H1 (cell line): Measurements from ENCODE around the gene OLA1. TPM values are rescaled to one million over a fixed set of nuclear protein-coding genes. Genes with fewer than 3 reads are reported as not detected.

Experiments
- CTCF ChIA-PET: fragments of 300-600 bp; sonication (Branson Sonifier 250); formaldehyde crosslinking; loops from one replicate; lab custom pipeline; 2021; ENCODE audit not compliant: partially characterized antibody; lab: Charles Lee
- POLR2A ChIA-PET: fragments of 300-600 bp; sonication (Branson Sonifier 250); formaldehyde crosslinking; loops from one replicate; lab custom pipeline; 2021; ENCODE audit warnings: inconsistent platforms; ENCODE audit not compliant: partially characterized antibody; lab: Charles Lee
- DNase-seq, 2 experiments: peaks; one replicate each; pipeline versions ENCODE4 v3.0.0 to v3.0.0-alpha.2; 2010 to 2022; ENCODE audit warnings: low spot score in 2 of 2, low read depth in 1 of 2, mixed read lengths in 1 of 2
- FAIRE-seq: peaks from 2 replicates; lab custom pipeline; 2011; peaks lifted over from hg19 to GRCh38; lab: Jason Lieb, UNC
- H2AFZ ChIP-seq: 2 replicates; pipeline ENCODE4 v1.8.1; 2012; ENCODE audit warnings: low read length, inconsistent platforms
- H2AK5ac ChIP-seq: 2 replicates; pipeline ENCODE4 v1.6.1; 2013; ENCODE audit warnings: low read depth, low read length
- H2BK120ac ChIP-seq: replicated peaks from 2 replicates; pipeline ENCODE3; 2013; ENCODE audit warnings: low read depth, low read length, inconsistent platforms
- H2BK12ac ChIP-seq: 2 replicates; pipeline ENCODE4 v1.6.1; 2013; ENCODE audit warnings: low read depth, low read length
- H2BK15ac ChIP-seq: 2 replicates; pipeline ENCODE4 v1.6.1; 2013; ENCODE audit warnings: low read length
- H2BK20ac ChIP-seq: 2 replicates; pipeline ENCODE4 v1.6.1; 2013; ENCODE audit warnings: low read length
- H2BK5ac ChIP-seq: 2 replicates; pipeline ENCODE4 v1.6.1; 2013; ENCODE audit warnings: low read depth, low read length
- H3K14ac ChIP-seq: 2 replicates; pipeline ENCODE4 v1.6.1; 2013; ENCODE audit warnings: inconsistent platforms; ENCODE audit not compliant: insufficient read length
- H3K18ac ChIP-seq: 2 replicates; pipeline ENCODE4 v1.6.1; 2013; ENCODE audit warnings: low read length; ENCODE audit errors: extremely low read depth
- H3K23ac ChIP-seq: 2 replicates; pipeline ENCODE4 v1.6.1; 2013; ENCODE audit warnings: inconsistent platforms; ENCODE audit not compliant: insufficient read length
- H3K23me2 ChIP-seq: 2 replicates; pipeline ENCODE4 v1.6.1; 2013; ENCODE audit warnings: low read depth, low read length
- H3K27ac ChIP-seq: 2 replicates; pipeline ENCODE4 v1.6.1; 2011; ENCODE audit warnings: low read depth, low read length, inconsistent platforms
- H3K27me3 ChIP-seq, 4 experiments: replicated peaks in 1 of 4; 1 replicate in 1 of 4; 2 replicates in 3 of 4; pipeline versions ENCODE4 v1.6.1 to v1.8.1; 2011 to 2013; ENCODE audit warnings: low read length in 3 of 4, mild to moderate bottlenecking in 3 of 4, inconsistent platforms in 2 of 4, mixed read lengths in 2 of 4, moderate library complexity in 1 of 4; ENCODE audit not compliant: control insufficient read depth in 3 of 4, insufficient read depth in 3 of 4; ENCODE audit errors: extremely low read depth in 1 of 4
- H3K36me3 ChIP-seq, 4 experiments: 2 replicates each; pipeline versions ENCODE4 v1.6.1 to v1.8.1; 2011 to 2013; ENCODE audit warnings: mild to moderate bottlenecking in 4 of 4, low read length in 3 of 4, moderate library complexity in 2 of 4, control low read depth in 1 of 4, inconsistent platforms in 1 of 4; ENCODE audit not compliant: insufficient read depth in 4 of 4, control insufficient read depth in 2 of 4
- H3K4ac ChIP-seq: replicated peaks from 2 replicates; pipeline ENCODE3; 2013; ENCODE audit warnings: low read length, low read depth, mixed read lengths, inconsistent platforms; ENCODE audit not compliant: insufficient read length
- H3K4me1 ChIP-seq, 4 experiments: replicated peaks in 1 of 4; 1 replicate in 1 of 4; 2 replicates in 3 of 4; pipeline versions ENCODE4 v1.6.1 to v1.8.1; 2011 to 2013; ENCODE audit warnings: low read length in 3 of 4, inconsistent platforms in 2 of 4, mixed read lengths in 1 of 4; ENCODE audit not compliant: insufficient read depth in 4 of 4, control insufficient read depth in 3 of 4
- H3K4me2 ChIP-seq, 2 experiments: 2 replicates each; pipeline versions ENCODE4 v1.6.1 to v1.8.1; 2011 to 2013; ENCODE audit warnings: low read depth in 2 of 2, low read length in 2 of 2, control low read depth in 1 of 2, inconsistent platforms in 1 of 2, mild to moderate bottlenecking in 1 of 2; ENCODE audit not compliant: insufficient read depth in 1 of 2
- H3K4me3 ChIP-seq, 4 experiments: fragments of 200-600, 300-600 bp in 1 of 4; sonication (generic), shearing (Covaris generic), sonication (Bioruptor Twin) in 1 of 4; 2 replicates each; pipeline versions ENCODE4 v1.5.1 to v1.8.1; 2011 to 2016; ENCODE audit warnings: low read length in 4 of 4, low read depth in 3 of 4, control low read depth in 2 of 4, inconsistent platforms in 2 of 4, mild to moderate bottlenecking in 2 of 4, mixed read lengths in 1 of 4, moderate library complexity in 1 of 4; ENCODE audit not compliant: insufficient read depth in 2 of 4; ENCODE audit errors: extremely low read depth in 1 of 4
- H3K56ac ChIP-seq: replicated peaks from 2 replicates; pipeline ENCODE3; 2013; ENCODE audit warnings: low read depth, mild to moderate bottlenecking, mixed read lengths, low read length, inconsistent platforms; ENCODE audit not compliant: insufficient read length
- H3K79me1 ChIP-seq: 2 replicates; pipeline ENCODE4 v1.6.1; 2013; ENCODE audit warnings: low read depth, low read length, control low read depth
- H3K79me2 ChIP-seq, 2 experiments: 2 replicates each; pipeline versions ENCODE4 v1.6.1 to v1.8.1; 2012 to 2013; ENCODE audit warnings: low read length in 2 of 2, mild to moderate bottlenecking in 2 of 2, inconsistent platforms in 1 of 2; ENCODE audit not compliant: insufficient read depth in 2 of 2, control insufficient read depth in 1 of 2
- H3K9ac ChIP-seq, 4 experiments: replicated peaks in 1 of 4; 1 replicate in 1 of 4; 2 replicates in 3 of 4; pipeline versions ENCODE4 v1.6.1 to v1.8.1; 2011 to 2013; ENCODE audit warnings: low read depth in 3 of 4, low read length in 3 of 4, control low read depth in 2 of 4, mild to moderate bottlenecking in 2 of 4, moderate library complexity in 2 of 4, inconsistent platforms in 1 of 4; ENCODE audit errors: extremely low read depth in 1 of 4
- H3K9me3 ChIP-seq, 2 experiments: 2 replicates each; pipeline versions ENCODE4 v1.6.1 to v1.8.1; 2012 to 2013; ENCODE audit warnings: mild to moderate bottlenecking in 2 of 2, moderate library complexity in 2 of 2, control low read depth in 1 of 2, inconsistent platforms in 1 of 2, low read depth in 1 of 2, low read length in 1 of 2, mixed read lengths in 1 of 2; ENCODE audit not compliant: insufficient read depth in 2 of 2
- H4K20me1 ChIP-seq, 2 experiments: replicated peaks in 1 of 2; 2 replicates each; pipeline versions ENCODE3 to v1.8.1; 2011 to 2013; ENCODE audit warnings: inconsistent platforms in 2 of 2, low read length in 2 of 2, mild to moderate bottlenecking in 1 of 2; ENCODE audit not compliant: insufficient read depth in 2 of 2, control insufficient read depth in 1 of 2
- H4K5ac ChIP-seq: 2 replicates; pipeline ENCODE4 v1.6.1; 2013; ENCODE audit warnings: low read length, low read depth, mixed read lengths, inconsistent platforms; ENCODE audit not compliant: insufficient read length
- H4K8ac ChIP-seq: 2 replicates; pipeline ENCODE4 v1.8.0; 2013; ENCODE audit warnings: mild to moderate bottlenecking, moderate library complexity, low read length, inconsistent platforms; ENCODE audit not compliant: insufficient read depth; ENCODE audit errors: extremely low read depth
- H4K91ac ChIP-seq: replicated peaks from 2 replicates; pipeline ENCODE3; 2013; ENCODE audit warnings: low read length, mixed read lengths, inconsistent platforms; ENCODE audit not compliant: insufficient read length
- BRCA1 ChIP-seq: IDR thresholded peaks from 2 replicates; pipeline ENCODE4 v1.6.1; 2012; ENCODE audit warnings: low read depth, low read length, improper control_type of control experiment
- CTBP2 ChIP-seq: IDR thresholded peaks from 2 replicates; pipeline ENCODE4 v1.7.0; 2011; ENCODE audit warnings: borderline replicate concordance, mild to moderate bottlenecking, moderate library complexity, mixed read lengths, low read length; ENCODE audit not compliant: insufficient read depth, insufficient read length
- E2F6 ChIP-seq: IDR thresholded peaks from 2 replicates; pipeline ENCODE4 v1.6.1; 2012; ENCODE audit warnings: inconsistent platforms
- KDM1A ChIP-seq: fragments of 200-600, 300-600 bp; sonication (generic); IDR thresholded peaks from 2 replicates; pipeline ENCODE4 v1.7.1; 2016; ENCODE audit warnings: mild to moderate bottlenecking, low read length, borderline replicate concordance
- MAFK ChIP-seq: IDR thresholded peaks from 2 replicates; pipeline ENCODE4 v1.6.1; 2012; ENCODE audit warnings: low read depth, mild to moderate bottlenecking, improper control_type of control experiment, low read length
- POLR2AphosphoS5 ChIP-seq: IDR thresholded peaks from 2 replicates; pipeline ENCODE4 v1.6.1; 2011; ENCODE audit warnings: low read depth, low read length
- POU5F1 ChIP-seq: IDR thresholded peaks from 2 replicates; pipeline ENCODE4 v1.6.1; 2011; ENCODE audit warnings: low read depth, mild to moderate bottlenecking, low read length, moderate library complexity
- RFX5 ChIP-seq: IDR thresholded peaks from 2 replicates; pipeline ENCODE4 v1.6.1; 2011; ENCODE audit warnings: low read depth, low read length, improper control_type of control experiment, borderline replicate concordance
- SIN3A ChIP-seq, 2 experiments: IDR thresholded peaks in 1 of 2; conservative IDR thresholded peaks in 1 of 2; 2 replicates each; pipeline ENCODE4 v1.6.1; 2011 to 2012; ENCODE audit warnings: low read length in 2 of 2, improper control_type of control experiment in 1 of 2, low read depth in 1 of 2, mild to moderate bottlenecking in 1 of 2
- SIRT6 ChIP-seq: IDR thresholded peaks from one replicate; pipeline ENCODE4 v1.7.1; 2012; ENCODE audit warnings: low read length, inconsistent platforms
- SP1 ChIP-seq: IDR thresholded peaks from 2 replicates; pipeline ENCODE4 v1.6.1; 2011; ENCODE audit warnings: low read depth, low read length
- SUZ12 ChIP-seq: fragments of 200-600 bp; sonication (generic); IDR thresholded peaks from 2 replicates; pipeline ENCODE4 v1.6.1; 2012; ENCODE audit warnings: mild to moderate bottlenecking, inconsistent platforms, low read length, moderate library complexity, mixed read lengths
- ZNF274 ChIP-seq: IDR thresholded peaks from 2 replicates; pipeline ENCODE4 v1.7.0; 2012; ENCODE audit warnings: low read length, borderline replicate concordance; ENCODE audit errors: extremely low read depth
- WGBS, 2 experiments: shearing (Covaris generic) in 1 of 2; methylation state at CpG; one replicate each; pipeline versions ENCODE4 v1.1.6 to v1.1.7; 2013 to 2015; ENCODE audit warnings: low lambda C conversion rate in 2 of 2, mixed read lengths in 2 of 2, inconsistent platforms in 1 of 2, low coverage in 1 of 2, missing lambda C conversion rate in 1 of 2; ENCODE audit not compliant: insufficient replicate concordance in 2 of 2, insufficient coverage in 1 of 2, insufficient read length in 1 of 2; ENCODE audit errors: extremely low coverage in 1 of 2, missing lambda C conversion rate in 1 of 2; 5-methylcytosine and 5-hydroxymethylcytosine counted together
- polyA plus RNA-seq, 7 experiments: library from polyadenylated mRNA; depleted of rRNA in 3 of 7; stranded (reverse) in 5 of 7; unstranded in 2 of 7; fragments of >200 nt in 5 of 7; fragments of 200-250 nt in 2 of 7; gene quantifications; 1 replicate in 5 of 7; 2 replicates in 1 of 7; 4 replicates in 1 of 7; pipeline versions ENCODE4 v1.2.1 to v1.2.3, GENCODE V29; 2011 to 2013; ENCODE audit warnings: missing spikeins in 2 of 7, mixed read lengths in 2 of 7
- total RNA-seq: library from RNA; stranded (reverse); fragmentation: NEBNext Ultra II Directional; extraction: Animal tissue kit (Norgen Biotek cat#: 25700); gene quantifications from 2 replicates; pipeline ENCODE4 v1.2.1, GENCODE V29; 2021

OLA1 gene
- total and polyA plus RNA-seq, 2 of the 8 experiments (the other 6 are each of a cell fraction or from before 2014, with no cell fraction given): 39.3 to 158 TPM

- ChIA-PET CTCF (interaction anchor here (1.1 to 1.4 kb wide), 2 partner anchors 11 to 192 kb away, joined by 3 to 6 read pairs; no protein-coding TSS in a partner anchor), POLR2A (no interaction called here)
- WGBS, 2 experiments: 85% methylated on average over 2 of the region's 2 CpGs; no CpG with 5 or more reads in 1 of the 2 experiments
- Histone ChIP-seq H2BK120ac (no peak overlapping the region), H3K4me2 (no peak overlapping the region), H3K4me3 (no peak overlapping the region), H2AK5ac (no peak overlapping the region), H3K14ac (no peak overlapping the region), H3K4ac (no peak overlapping the region), H4K91ac (no peak overlapping the region), H3K56ac (no peak overlapping the region), H3K4me1 (no peaks in the 10 kb centered on the region), H3K9me3 (no peaks in the 10 kb centered on the region), H3K18ac (no peak overlapping the region), H3K79me2 (peaks cover 0 to 13% of the 10 kb centered on the region in 2 experiments; a peak in 2 of 4 replicates), H3K79me1 (no peaks in the 10 kb centered on the region; the same call in none of the 2 replicates), H2BK20ac (no peak overlapping the region), H3K23me2 (no peaks in the 10 kb centered on the region), H2AFZ (no peak overlapping the region), H3K9ac (no peak overlapping the region), H4K8ac (no peak overlapping the region), H4K5ac (no peak overlapping the region), H2BK12ac (no peak overlapping the region), H3K27ac (no peak overlapping the region), H4K20me1 (no peaks in the 10 kb centered on the region), H3K36me3 (no peaks in the 10 kb centered on the region), H3K27me3 (no peaks in the 10 kb centered on the region), H2BK15ac (no peak overlapping the region), H2BK5ac (no peak overlapping the region), H3K23ac (no peak overlapping the region)
- no peak for FAIRE-seq
- TF ChIP-seq POU5F1: no peak
- no peak for TF ChIP-seq SUZ12
- no peak for TF ChIP-seq MAFK
- TF ChIP-seq RFX5: no peak
- no peak for TF ChIP-seq E2F6
- TF ChIP-seq SIRT6: no peak
- TF ChIP-seq POLR2AphosphoS5: no peak
- TF ChIP-seq ZNF274: no peak
- TF ChIP-seq SP1: no peak
- no peak for TF ChIP-seq BRCA1
- TF ChIP-seq CTBP2: no peak
- no peak for TF ChIP-seq SIN3A (conservative IDR thresholded peaks at IDR 0.05 in 1 of 2, IDR thresholded peaks at IDR 0.05 in 1 of 2; ENCODE audit: low read depth in 1 of 2, low read length in 2 of 2)
- no peak for TF ChIP-seq KDM1A
- no peak for DNase-seq
These were observed 99.5 kb downstream of the OLA1 start for GRCh38 chr2:174148833-174149232.
